ENCODE data around the gene GGTLC1.

DNA sequence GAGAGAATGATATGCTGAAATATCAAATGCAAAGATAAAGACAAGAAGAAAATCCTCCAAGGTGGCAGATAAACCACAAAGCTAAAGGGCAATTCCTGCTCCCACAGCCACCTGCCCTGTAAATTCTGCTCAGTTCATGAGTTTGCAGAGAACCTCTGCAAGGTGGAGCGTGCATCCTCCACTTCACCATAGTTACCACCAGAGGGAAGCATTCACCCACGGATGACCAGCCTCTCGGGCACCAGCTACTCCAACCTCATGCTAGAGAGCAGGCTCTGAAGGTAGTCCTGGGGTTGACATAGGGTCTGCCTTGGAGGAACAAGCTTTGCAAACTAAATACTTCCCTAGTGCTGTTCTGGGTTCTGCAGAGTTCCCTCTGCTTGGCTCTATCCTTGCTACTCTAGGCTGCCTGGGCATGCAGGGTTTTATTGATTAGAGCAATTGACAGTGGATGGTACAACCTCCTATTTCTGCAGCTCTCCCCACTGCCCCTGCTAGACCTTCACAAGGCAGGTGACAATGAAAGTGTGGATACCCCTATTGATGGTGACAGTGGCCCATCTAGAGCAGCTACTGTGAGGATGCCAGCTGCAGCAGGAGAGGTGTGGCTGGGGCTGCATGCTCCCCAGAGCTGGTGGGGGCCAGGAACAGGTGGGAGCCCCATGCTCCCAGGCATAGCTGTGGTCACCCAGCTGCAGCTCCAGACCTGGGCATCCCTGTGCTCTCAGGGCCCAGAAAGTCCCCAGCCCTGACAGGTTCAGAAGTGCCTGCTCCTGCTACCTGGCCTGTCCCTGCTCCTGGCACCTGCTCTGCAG lies 51.1 kb downstream of the GGTLC1 start:
- TF ChIP-seq, protein P1, sequence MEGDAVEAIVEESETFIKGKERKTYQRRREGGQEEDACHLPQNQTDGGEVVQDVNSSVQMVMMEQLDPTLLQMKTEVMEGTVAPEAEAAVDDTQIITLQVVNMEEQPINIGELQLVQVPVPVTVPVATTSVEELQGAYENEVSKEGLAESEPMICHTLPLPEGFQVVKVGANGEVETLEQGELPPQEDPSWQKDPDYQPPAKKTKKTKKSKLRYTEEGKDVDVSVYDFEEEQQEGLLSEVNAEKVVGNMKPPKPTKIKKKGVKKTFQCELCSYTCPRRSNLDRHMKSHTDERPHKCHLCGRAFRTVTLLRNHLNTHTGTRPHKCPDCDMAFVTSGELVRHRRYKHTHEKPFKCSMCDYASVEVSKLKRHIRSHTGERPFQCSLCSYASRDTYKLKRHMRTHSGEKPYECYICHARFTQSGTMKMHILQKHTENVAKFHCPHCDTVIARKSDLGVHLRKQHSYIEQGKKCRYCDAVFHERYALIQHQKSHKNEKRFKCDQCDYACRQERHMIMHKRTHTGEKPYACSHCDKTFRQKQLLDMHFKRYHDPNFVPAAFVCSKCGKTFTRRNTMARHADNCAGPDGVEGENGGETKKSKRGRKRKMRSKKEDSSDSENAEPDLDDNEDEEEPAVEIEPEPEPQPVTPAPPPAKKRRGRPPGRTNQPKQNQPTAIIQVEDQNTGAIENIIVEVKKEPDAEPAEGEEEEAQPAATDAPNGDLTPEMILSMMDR (IDR thresholded peaks at IDR 0.05 in 2 of 3, conservative IDR thresholded peaks at IDR 0.05 in 1 of 3; ENCODE audit: control insufficient read depth in 2 of 3, extremely low read depth in 1 of 3, insufficient read depth in 1 of 3, low read depth in 3 of 3, low read length in 3 of 3) = peak; percentile 62 to 83 (median 69); a peak in 5 of 6 replicates
- no peak for TF ChIP-seq SUPT20H (IDR thresholded peaks at IDR 0.05; ENCODE audit: borderline replicate concordance, control insufficient read depth, low read depth, low read length)
- TF ChIP-seq IKZF2 (IDR thresholded peaks at IDR 0.05) = no peak
- TF ChIP-seq TARDBP (IDR thresholded peaks at IDR 0.05; ENCODE audit: borderline replicate concordance) = no peak
- TF ChIP-seq ETV6 (conservative IDR thresholded peaks at IDR 0.05 in 1 of 2, IDR thresholded peaks at IDR 0.05 in 1 of 2; ENCODE audit: borderline replicate concordance in 1 of 2, low read depth in 1 of 2) = no peak
- no peak for TF ChIP-seq POLR2AphosphoS2 (IDR thresholded peaks at IDR 0.05; ENCODE audit: low read depth, low read length)
- no peak for TF ChIP-seq ASH2L (IDR thresholded peaks at IDR 0.05; ENCODE audit: borderline replicate concordance, low read depth)

All from GM12878 (cell line).